KMS-11 (cell line): Measurements from ENCODE around the gene JAKMIP2.
A peak's percentile ranks its signal among the peaks of the same experiment; 100 is the strongest.
"Not testable (repeated sequence)": the region's sequence is repeated elsewhere in the genome, so short reads cannot be mapped to it uniquely, and the experiment has no call there.

ENCODE experiments used
- H2AFZ ChIP-seq: fragments of 200-600 bp; sonication (generic); 2 replicates; pipeline ENCODE4 v1.6.1; 2016; ENCODE audit warnings: antibody characterized with exemption, mixed run types, low read depth
- H3K27ac ChIP-seq: fragments of 200-600 bp; sonication (generic); 2 replicates; pipeline ENCODE4 v1.6.1; 2016; ENCODE audit warnings: mild to moderate bottlenecking, mixed run types
- H3K27me3 ChIP-seq: fragments of 200-600 bp; sonication (generic); 2 replicates; pipeline ENCODE4 v1.6.1; 2017; ENCODE audit warnings: mild to moderate bottlenecking, low read depth, mixed run types, moderate library complexity; ENCODE audit not compliant: insufficient read depth
- H3K36me3 ChIP-seq: fragments of 200-600 bp; sonication (generic); 2 replicates; pipeline ENCODE4 v1.6.1; 2017; ENCODE audit warnings: mild to moderate bottlenecking, mixed run types; ENCODE audit not compliant: insufficient read depth
- H3K4me1 ChIP-seq: fragments of 200-600 bp; sonication (generic); 2 replicates; pipeline ENCODE4 v1.6.1; 2016; ENCODE audit warnings: mild to moderate bottlenecking, low read depth, mixed run types; ENCODE audit not compliant: poor library complexity, severe bottlenecking
- H3K4me2 ChIP-seq: fragments of 200-600 bp; sonication (generic); 2 replicates; pipeline ENCODE4 v1.7.0; 2016; ENCODE audit warnings: mild to moderate bottlenecking, mixed run types
- H3K4me3 ChIP-seq: fragments of 200-600 bp; sonication (generic); IDR thresholded peaks from 2 replicates; pipeline ENCODE4 v1.6.1; 2017; ENCODE audit warnings: low read depth, low read length, mixed read lengths; ENCODE audit not compliant: insufficient read depth
- H3K79me2 ChIP-seq: fragments of 200-600 bp; sonication (generic); 2 replicates; pipeline ENCODE4 v1.6.1; 2016; ENCODE audit warnings: low read depth, mixed run types; ENCODE audit not compliant: insufficient read depth
- H3K9ac ChIP-seq: fragments of 200-600 bp; sonication (generic); 2 replicates; pipeline ENCODE4 v1.6.1; 2016; ENCODE audit warnings: mild to moderate bottlenecking, mixed run types
- H4K20me1 ChIP-seq: fragments of 200-600 bp; sonication (generic); 2 replicates; pipeline ENCODE4 v1.6.1; 2016; ENCODE audit warnings: mild to moderate bottlenecking, mixed run types; ENCODE audit not compliant: insufficient read depth
- TF ChIP-seq, protein P1 (sequence below): fragments of 200-600 bp; sonication (generic); conservative IDR thresholded peaks from 2 replicates; pipeline ENCODE4 v1.6.1; 2017; ENCODE audit warnings: low read depth, mild to moderate bottlenecking, antibody characterized with exemption, low read length, moderate library complexity, mixed read lengths

Gene JAKMIP2

DNA sequence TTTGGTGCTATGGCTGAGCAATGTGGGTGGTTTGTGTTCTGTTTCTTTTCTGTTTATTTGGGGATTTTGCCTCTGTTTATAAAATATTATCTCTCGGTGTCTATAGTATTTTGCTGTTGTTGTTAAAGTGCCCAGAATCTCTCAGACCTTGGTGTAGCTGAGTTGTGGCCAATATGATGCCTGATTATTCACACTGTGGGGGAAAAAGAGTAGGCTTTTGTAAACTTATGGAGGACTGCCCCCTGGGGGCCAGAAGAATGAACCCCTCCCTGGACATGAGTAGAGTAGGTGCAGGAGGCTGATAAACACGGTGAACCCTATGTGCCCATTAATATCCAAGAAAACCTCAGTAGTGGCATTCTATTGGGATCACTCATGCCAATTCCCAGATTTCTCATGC lies 223.7 kb downstream of the JAKMIP2 start:
- Histone ChIP-seq H4K20me1 (no peaks in the 10 kb centered on the region), H3K27ac (no peak overlapping the region), H3K4me2 (no peak overlapping the region), H3K79me2 (no peaks in the 10 kb centered on the region), H3K36me3 (no peaks in the 10 kb centered on the region), H3K9ac (no peak overlapping the region), H2AFZ (no peak overlapping the region), H3K4me1 (no peaks in the 10 kb centered on the region), H3K4me3 (no peak overlapping the region), H3K27me3 (no peaks in the 10 kb centered on the region)
- TF ChIP-seq, protein P1, sequence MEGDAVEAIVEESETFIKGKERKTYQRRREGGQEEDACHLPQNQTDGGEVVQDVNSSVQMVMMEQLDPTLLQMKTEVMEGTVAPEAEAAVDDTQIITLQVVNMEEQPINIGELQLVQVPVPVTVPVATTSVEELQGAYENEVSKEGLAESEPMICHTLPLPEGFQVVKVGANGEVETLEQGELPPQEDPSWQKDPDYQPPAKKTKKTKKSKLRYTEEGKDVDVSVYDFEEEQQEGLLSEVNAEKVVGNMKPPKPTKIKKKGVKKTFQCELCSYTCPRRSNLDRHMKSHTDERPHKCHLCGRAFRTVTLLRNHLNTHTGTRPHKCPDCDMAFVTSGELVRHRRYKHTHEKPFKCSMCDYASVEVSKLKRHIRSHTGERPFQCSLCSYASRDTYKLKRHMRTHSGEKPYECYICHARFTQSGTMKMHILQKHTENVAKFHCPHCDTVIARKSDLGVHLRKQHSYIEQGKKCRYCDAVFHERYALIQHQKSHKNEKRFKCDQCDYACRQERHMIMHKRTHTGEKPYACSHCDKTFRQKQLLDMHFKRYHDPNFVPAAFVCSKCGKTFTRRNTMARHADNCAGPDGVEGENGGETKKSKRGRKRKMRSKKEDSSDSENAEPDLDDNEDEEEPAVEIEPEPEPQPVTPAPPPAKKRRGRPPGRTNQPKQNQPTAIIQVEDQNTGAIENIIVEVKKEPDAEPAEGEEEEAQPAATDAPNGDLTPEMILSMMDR: peak; percentile 82

DNA sequence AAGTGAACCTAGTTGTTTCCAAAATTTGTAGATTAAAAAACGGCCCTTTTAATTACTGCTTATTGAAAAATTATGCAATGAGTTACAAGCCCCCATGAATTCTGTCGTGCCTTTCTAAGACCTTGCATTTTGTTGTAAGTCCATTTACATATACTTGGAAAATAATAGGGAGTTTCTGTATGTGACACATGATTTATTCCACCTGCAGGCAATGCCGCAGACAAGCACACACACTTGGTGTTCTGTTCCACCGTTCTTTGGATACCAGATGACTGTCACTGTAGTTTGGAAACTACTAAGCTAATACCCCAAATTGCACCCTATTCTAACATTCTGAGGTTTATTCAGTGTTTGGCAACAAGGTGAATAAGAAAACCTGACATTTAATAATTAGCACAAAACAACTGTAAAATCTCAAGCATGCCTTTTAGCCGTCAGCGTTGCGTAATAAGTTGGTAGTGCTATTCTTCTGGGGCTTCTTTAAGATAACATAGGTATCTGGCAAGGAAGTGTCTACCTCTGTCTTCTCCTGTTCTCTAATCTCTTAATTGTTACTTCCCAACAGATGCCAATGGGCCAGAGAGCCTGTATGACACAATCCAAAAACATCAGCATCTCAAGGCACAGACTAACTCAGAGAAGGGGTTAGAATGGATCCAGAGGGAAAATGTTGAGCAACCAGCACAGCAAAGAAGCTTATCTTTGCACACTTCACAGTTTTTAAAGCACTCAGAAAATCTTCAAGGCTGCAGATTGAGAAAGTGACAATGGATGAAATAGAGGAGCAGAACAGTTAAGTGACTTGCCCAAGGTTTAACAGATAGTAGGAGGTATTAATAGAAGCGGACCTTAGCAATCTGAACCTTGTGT lies 224.4 kb downstream of the JAKMIP2 start:
- Histone ChIP-seq H3K4me3 (no peak overlapping the region), H3K27me3 (no peaks in the 10 kb centered on the region), H2AFZ (no peak overlapping the region), H3K36me3 (no peaks in the 10 kb centered on the region), H4K20me1 (no peaks in the 10 kb centered on the region), H3K4me1 (no peaks in the 10 kb centered on the region), H3K4me2 (no peak overlapping the region), H3K27ac (no peak overlapping the region), H3K79me2 (no peaks in the 10 kb centered on the region), H3K9ac (no peak overlapping the region)
- TF ChIP-seq, protein P1: no peak

DNA sequence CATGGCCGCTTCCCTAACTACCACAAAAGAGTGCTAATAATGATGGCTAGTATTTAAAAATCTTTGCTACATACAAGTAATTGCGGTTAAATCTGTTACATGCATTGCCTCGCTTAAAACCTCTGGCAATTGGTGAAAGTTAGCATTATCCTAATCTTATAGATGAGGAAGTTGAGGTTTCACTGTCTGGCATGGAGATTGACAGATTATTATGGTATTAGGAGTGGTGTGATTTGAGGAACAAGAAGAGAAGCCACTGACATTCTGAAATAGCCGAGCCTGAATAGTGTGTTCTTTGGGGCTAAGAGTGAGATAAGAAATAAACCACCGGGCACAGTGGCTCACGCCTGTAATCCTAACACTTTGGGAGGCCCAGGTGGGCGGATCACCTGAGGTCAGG lies 227.4 kb downstream of the JAKMIP2 start:
- Histone ChIP-seq H3K4me3 (no peak overlapping the region), H3K36me3 (no peaks in the 10 kb centered on the region), H3K4me1 (no peaks in the 10 kb centered on the region), H2AFZ (no peak overlapping the region), H3K27ac (no peak overlapping the region), H3K79me2 (no peaks in the 10 kb centered on the region), H3K27me3 (no peaks in the 10 kb centered on the region), H4K20me1 (no peaks in the 10 kb centered on the region), H3K9ac (no peak overlapping the region), H3K4me2 (no peak overlapping the region)
- TF ChIP-seq, protein P1: no peak

DNA sequence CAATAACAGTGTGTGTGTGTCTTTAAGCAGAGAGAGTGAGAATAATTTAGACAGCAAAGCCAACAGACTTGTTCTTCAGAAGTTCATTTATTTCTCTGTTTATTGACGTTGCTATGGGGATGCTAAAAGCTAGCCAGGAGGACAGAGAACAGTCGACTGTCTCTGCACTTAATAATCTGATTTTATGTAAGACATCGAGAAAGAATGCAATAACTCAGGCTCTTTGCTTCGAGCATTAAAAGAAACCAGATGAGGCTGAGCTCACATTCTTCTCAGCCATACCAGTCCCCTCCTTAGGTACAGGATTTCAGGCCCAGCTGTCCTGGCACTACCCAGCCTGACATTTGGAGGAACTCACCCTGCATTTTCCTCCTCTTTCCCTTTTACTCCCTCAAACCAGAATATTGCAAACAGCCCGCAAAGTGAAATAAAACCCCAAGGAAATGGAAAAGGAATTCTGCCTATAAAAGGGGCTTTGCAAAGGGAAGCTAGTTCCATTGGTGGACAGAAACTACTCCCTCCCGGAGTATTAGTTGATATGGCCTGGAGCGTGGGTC lies 228.2 kb downstream of the JAKMIP2 start:
- Histone ChIP-seq H3K79me2 (no peaks in the 10 kb centered on the region), H3K4me3 (no peak overlapping the region), H3K4me2 (no peak overlapping the region)

DNA sequence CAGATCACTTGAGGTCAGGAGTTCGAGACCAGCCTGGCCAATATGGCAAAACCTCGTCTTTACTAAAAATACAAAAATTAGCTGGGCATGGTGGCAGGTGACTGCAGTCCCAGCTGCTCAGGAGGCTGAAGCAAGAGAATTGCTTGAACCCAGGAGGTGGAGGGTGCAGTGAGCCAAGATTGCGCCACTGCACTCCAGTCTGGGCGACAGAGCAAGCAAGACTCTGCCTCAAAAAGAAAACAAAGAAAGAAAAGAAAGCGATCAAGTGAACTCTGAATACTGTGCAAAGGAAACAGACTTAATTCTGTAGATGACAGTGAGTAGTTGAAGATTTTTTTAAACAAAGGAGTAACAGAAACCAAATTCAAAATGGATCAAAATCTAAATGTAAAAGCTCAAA lies 228.7 kb downstream of the JAKMIP2 start:
- H3K9ac ChIP-seq: not testable (repeated sequence)

More for the DNA sequence above, 228.2 kb downstream of the JAKMIP2 start:
- TF ChIP-seq, protein P1: no peak
- Histone ChIP-seq H3K36me3 (no peaks in the 10 kb centered on the region), H3K27ac (no peak overlapping the region), H2AFZ (no peak overlapping the region), H3K4me1 (no peaks in the 10 kb centered on the region), H4K20me1 (no peaks in the 10 kb centered on the region), H3K9ac (no peak overlapping the region), H3K27me3 (no peaks in the 10 kb centered on the region)

More for the DNA sequence above, 228.7 kb downstream of the JAKMIP2 start:
- H3K4me2 ChIP-seq, H3K27me3 ChIP-seq, H3K79me2 ChIP-seq, H2AFZ ChIP-seq, H3K4me3 ChIP-seq, H4K20me1 ChIP-seq, H3K36me3 ChIP-seq, H3K4me1 ChIP-seq, H3K27ac ChIP-seq: not testable (repeated sequence)
